Pancreas (tissue), 10 donors: Measurements from ENCODE around the gene ZNF425. TPM values are rescaled to one million over a fixed set of nuclear protein-coding genes. Genes with fewer than 3 reads are reported as not detected.
"Not testable (repeated sequence)": the region's sequence is repeated elsewhere in the genome, so short reads cannot be mapped to it uniquely, and the experiment has no call there.

Experiments used
- ATAC-seq, 4 donors: fragments of 200-7000 bp; cut with Tn5 transposase; one replicate each; pipeline versions ENCODE4 v1.8.0 to v1.9.1; 2020; ENCODE audit warnings: mild to moderate bottlenecking in 4 of 4, moderate library complexity in 4 of 4
- DNase-seq, 6 donors: peaks; one replicate each; pipeline ENCODE4 v3.0.0-alpha.2; 2020
- FAIRE-seq: peaks from 2 replicates; lab custom pipeline; 2012; peaks lifted over from hg19 to GRCh38; lab: Jason Lieb, UNC
- H3K27ac ChIP-seq, 4 donors: fragments of 200-600 bp; sonication (generic); 1 replicate in 3 of 4; 2 replicates in 1 of 4; pipeline versions ENCODE4 v1.5.0 to v1.8.0; 2020
- H3K27me3 ChIP-seq, 4 donors: fragments of 200-600 bp; one replicate each; pipeline ENCODE4 v1.8.0; 2021
- H3K36me3 ChIP-seq, 3 donors: fragments of 200-600 bp; sonication (generic) in 1 of 3; one replicate each; pipeline versions ENCODE4 v1.5.0 to v1.8.0; 2020 to 2021
- H3K4me1 ChIP-seq, 3 donors: fragments of 200-600 bp; one replicate each; pipeline ENCODE4 v1.8.0; 2021
- H3K4me3 ChIP-seq, 4 donors: fragments of 200-600 bp; sonication (generic) in 2 of 4; one replicate each; pipeline versions ENCODE4 v1.5.0 to v1.8.0; 2020 to 2021
- H3K9me3 ChIP-seq, 4 donors: fragments of 200-600 bp; one replicate each; pipeline ENCODE4 v1.8.0; 2021
- CTCF ChIP-seq, 4 donors: fragments of 200-600 bp; sonication (generic) in 3 of 4; IDR thresholded peaks; one replicate each; pipeline versions ENCODE4 v1.5.0 to v1.8.0; 2021; ENCODE audit warnings: antibody characterized with exemption in 4 of 4
- WGBS, 2 donors: extraction: QIAGEN DNeasy Blood & Tissue Kit; methylation state at CpG; one replicate each; pipeline ENCODE4 v1.1.7; 2013; 5-methylcytosine and 5-hydroxymethylcytosine counted together
- intact Hi-C, 3 donors: fragments of 100-400 bp; cut with DNase I; formaldehyde crosslinking; loops; one replicate each; pipeline versions ENCODE4 v1.11.1 to v1.14.2; 2022
- polyA plus RNA-seq, 2 donors: library from polyadenylated mRNA; stranded (reverse); fragments of 200-250 nt; gene quantifications; one replicate each; pipeline ENCODE4 v1.2.3, GENCODE V29; 2013
- total RNA-seq, 6 donors: library from RNA; stranded (reverse); fragmentation: NEBNext Ultra II Directional in 4 of 6; extraction: Animal tissue kit (Norgen Biotek cat#: 25700) in 4 of 6; gene quantifications; one replicate each; pipeline versions ENCODE4 v1.2.1 to v1.2.4, GENCODE V29; 2021 to 2023
- donor health status: healthy with polysubstance abuse.
- donor health status: DM: no; HTN: no; CAD: no; lungs with moderate emphysema.
- donor health status: DM: no; HTN: no; CAD: no.
- donor health status: control.
- donor health status: control.
- donor health status: Bipolar disorder and iron deficiency.
- donor health status: DM: yes; HTN: yes; CAD: no.
- donor health status: DM: no; HTN: no; CAD: no.
- donor health status: DM: no; HTN: no; CAD: no.
- donor health status: DM: yes; HTN: yes; CAD: no.

ZNF425 gene
- total and polyA plus RNA-seq, 8 donors = 0.52 to 1.5 (median 1.00) TPM

DNA sequence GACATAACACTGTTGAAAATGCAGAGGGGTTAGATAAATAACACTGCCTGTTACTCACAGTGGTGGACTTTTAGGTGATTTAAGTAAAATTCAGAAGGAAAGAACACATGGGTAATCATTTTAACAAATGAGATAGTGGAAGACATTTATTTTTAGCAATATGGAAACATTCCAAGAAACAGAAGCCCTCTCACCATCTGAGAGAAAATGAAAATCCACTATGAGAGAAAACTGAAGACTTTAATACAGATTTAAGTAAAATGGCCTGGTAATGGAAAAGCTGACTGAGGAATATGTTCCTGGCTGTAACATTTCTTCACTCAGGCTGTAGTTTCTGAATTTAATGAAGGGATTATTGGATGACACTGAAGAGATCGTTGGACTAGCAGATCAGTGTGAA, 23.5 kb downstream of the ZNF425 start:
- 64 to 71% methylated on average over 1 of the region's 1 CpG for WGBS, 2 donors
- no peak for ATAC-seq
- intact Hi-C loops = no loop called here
- no peak for DNase-seq
- Histone ChIP-seq H3K4me3 (no peak overlapping the region), H3K9me3 (no peaks in the 10 kb centered on the region), H3K36me3 (no peaks in the 10 kb centered on the region), H3K27me3 (no peaks in the 10 kb centered on the region), H3K4me1 (no peaks in the 10 kb centered on the region), H3K27ac (no peak overlapping the region)
- FAIRE-seq = no peak
- no peak for TF ChIP-seq CTCF (IDR thresholded peaks at IDR 0.05)

DNA sequence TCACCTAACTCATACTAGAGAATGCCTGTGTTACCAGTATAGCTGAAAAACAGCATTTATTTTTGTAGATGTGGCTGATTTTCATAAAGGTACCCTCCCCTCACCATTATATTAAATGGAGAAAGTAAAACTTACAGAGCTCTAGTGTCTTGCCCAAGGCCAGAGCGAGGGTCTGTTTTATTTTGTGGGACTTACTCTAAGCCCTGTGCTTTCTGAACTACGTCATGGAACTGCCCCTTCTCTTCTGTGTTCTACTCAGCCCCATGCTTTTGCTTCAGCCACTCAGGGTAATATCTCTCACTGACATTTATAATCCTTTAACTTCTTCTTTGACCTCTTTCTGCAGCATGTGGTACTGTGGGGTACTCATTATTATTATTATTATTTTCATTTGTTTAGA, 25.3 kb downstream of the ZNF425 start:
- no peak overlapping the region for H3K27ac ChIP-seq
- no peak overlapping the region for H3K4me3 ChIP-seq
- WGBS, 2 donors = 94 to 95% methylated on average over 2 of the region's 2 CpGs
- no peaks in the 10 kb centered on the region for H3K36me3 ChIP-seq
- ATAC-seq (no peak), FAIRE-seq (no peak), DNase-seq (no peak)
- intact Hi-C loops = no loop called here
- no peaks in the 10 kb centered on the region for H3K9me3 ChIP-seq
- no peak for TF ChIP-seq CTCF (IDR thresholded peaks at IDR 0.05)
- H3K27me3 ChIP-seq = no peaks in the 10 kb centered on the region
- no peaks in the 10 kb centered on the region for H3K4me1 ChIP-seq

DNA sequence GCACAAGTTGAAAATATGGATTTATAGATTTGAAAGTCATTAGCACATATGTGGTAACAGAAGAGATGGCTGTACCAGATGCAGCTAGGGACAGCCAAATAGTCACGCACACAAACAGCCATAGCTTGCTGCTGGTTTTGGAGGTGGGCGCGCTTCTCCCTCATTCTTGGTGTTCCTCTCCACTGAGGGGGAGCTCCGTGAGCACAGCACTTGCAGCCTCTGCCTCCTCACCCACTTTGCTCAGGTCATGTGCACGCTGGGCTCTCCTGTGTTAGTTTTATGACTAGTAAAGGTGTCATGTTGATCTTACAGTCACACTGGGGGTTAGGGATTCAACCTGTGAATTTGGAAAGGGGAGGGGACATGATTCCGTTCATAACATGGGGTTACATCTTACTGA, 27.1 kb downstream of the ZNF425 start:
- ATAC-seq (no peak), DNase-seq (no peak), FAIRE-seq (no peak)
- H3K4me1 ChIP-seq = no peaks in the 10 kb centered on the region
- no peaks in the 10 kb centered on the region for H3K36me3 ChIP-seq
- intact Hi-C loops = no loop called here
- no peak overlapping the region for H3K4me3 ChIP-seq
- H3K27me3 ChIP-seq = no peaks in the 10 kb centered on the region
- H3K27ac ChIP-seq = no peak overlapping the region
- WGBS, 2 donors = 84 to 85% methylated on average over 6 of the region's 6 CpGs
- no peaks in the 10 kb centered on the region for H3K9me3 ChIP-seq
- no peak for TF ChIP-seq CTCF (IDR thresholded peaks at IDR 0.05)

DNA sequence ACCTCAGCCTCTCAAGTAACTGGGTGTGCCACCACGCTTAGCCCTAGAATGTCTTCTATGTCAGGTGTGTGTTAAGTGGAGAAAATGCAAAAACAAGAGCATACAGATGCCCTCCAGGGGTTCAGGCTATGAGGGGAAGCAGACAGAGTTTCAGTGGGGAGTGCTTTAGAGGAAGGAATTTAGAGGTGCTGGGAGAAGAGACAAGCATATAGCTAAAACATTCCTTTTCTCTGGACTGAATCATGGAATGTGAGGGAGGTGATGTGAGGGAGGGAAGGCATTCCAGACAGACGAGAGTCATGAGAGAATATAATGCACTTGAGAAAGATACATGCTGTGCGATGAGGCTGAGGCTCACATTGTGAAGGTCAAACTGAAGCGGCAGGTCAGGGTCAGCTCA, 29.0 kb downstream of the ZNF425 start:
- FAIRE-seq (no peak), ATAC-seq (no peak), DNase-seq (no peak)
- TF ChIP-seq CTCF (IDR thresholded peaks at IDR 0.05) = no peak
- Histone ChIP-seq H3K9me3 (no peaks in the 10 kb centered on the region), H3K4me1 (no peaks in the 10 kb centered on the region), H3K36me3 (no peaks in the 10 kb centered on the region), H3K27ac (no peak overlapping the region), H3K27me3 (no peaks in the 10 kb centered on the region), H3K4me3 (no peak overlapping the region)
- 71 to 72% methylated on average over 4 of the region's 4 CpGs for WGBS, 2 donors
- intact Hi-C loops = no loop called here

DNA sequence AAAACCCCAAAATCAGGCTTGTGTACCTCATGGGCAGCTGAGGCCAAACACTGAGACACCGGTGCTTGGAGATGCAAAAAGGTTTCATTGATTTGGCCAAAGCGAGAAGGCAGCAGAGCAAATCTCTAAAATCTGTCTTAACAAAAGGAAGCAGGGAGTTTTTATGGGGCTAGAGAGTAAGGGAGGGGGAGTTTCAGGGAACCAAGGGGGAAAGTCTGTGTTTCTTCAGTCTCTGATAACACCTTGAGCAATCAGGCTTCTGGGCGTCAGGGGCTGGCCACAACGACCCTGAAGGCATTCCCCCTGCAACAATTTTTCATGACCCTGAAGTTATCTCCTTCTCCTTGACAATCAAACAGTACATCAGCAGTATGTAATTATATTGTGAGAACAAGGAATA, 32.9 kb downstream of the ZNF425 start:
- no peak for TF ChIP-seq CTCF (IDR thresholded peaks at IDR 0.05)
- no peaks in the 10 kb centered on the region for H3K9me3 ChIP-seq
- no peaks in the 10 kb centered on the region for H3K36me3 ChIP-seq
- H3K27me3 ChIP-seq = no peaks in the 10 kb centered on the region
- DNase-seq = no peak
- intact Hi-C loops = no loop called here
- WGBS, 2 donors = 53% methylated on average over 4 of the region's 4 CpGs
- no peak overlapping the region for H3K27ac ChIP-seq
- no peak for ATAC-seq
- peaks cover 0 to 7% (median 0%) of the 10 kb centered on the region in 3 donors for H3K4me1 ChIP-seq
- H3K4me3 ChIP-seq = no peak overlapping the region
- FAIRE-seq = no peak

DNA sequence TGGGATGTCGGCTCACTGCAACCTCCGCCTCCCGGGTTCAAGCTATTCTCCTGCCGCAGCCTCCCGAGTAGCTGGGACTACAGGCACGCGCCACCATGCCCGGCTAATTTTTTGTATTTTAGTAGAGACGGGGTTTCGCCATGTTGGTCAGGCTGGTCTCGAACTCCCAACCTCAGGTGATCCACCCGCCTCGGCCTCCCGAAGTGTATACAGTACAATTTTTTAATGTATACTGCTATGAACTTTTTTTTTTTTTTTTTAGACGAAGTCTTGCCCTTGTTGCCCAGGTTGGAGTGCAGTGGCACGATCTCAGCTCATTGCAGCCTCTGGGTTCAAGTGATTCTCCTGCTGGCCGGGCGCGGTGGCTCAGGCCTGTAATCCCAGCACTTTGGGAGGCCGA, 33.9 kb downstream of the ZNF425 start:
- intact Hi-C loops, H3K9me3 ChIP-seq, DNase-seq, FAIRE-seq, H3K36me3 ChIP-seq, H3K27me3 ChIP-seq, H3K4me1 ChIP-seq, ATAC-seq: not testable (repeated sequence)
- peak overlapping the region in 2 of 4 donors; percentile 97 to 99 for H3K27ac ChIP-seq
- WGBS, 2 donors = 95 to 98% methylated on average over 20 of the region's 20 CpGs
- H3K4me3 ChIP-seq = peak overlapping the region in 1 of 4 donors; percentile 62
